K562 (cell line): ENCODE measurements around the gene FAM131C. TPM values are rescaled to one million over a fixed set of nuclear protein-coding genes. Genes with fewer than 3 reads are reported as not detected.

ENCODE experiments used
- CREB1 ChIP-seq, 2 experiments: sonication (generic) in 1 of 2; formaldehyde crosslinking in 1 of 2; IDR thresholded peaks; 2 replicates each; pipeline versions ENCODE4 v1.6.1 to v1.8.0; 2012 to 2022; ENCODE audit warnings: inconsistent platforms in 1 of 2, mild to moderate bottlenecking in 1 of 2, missing genetic modification reagents in 1 of 2, moderate library complexity in 1 of 2
- ELF1 ChIP-seq: fragments of 200-800 bp; sonication (Bioruptor generic); IDR thresholded peaks from 2 replicates; pipeline ENCODE4 v1.6.1; 2016; ENCODE audit warnings: missing genetic modification characterization, missing compliant biosample characterization
- ESRRA ChIP-seq: fragments of 450-650 bp; IDR thresholded peaks from 2 replicates; pipeline ENCODE4 v1.6.1; 2014; ENCODE audit warnings: low read depth, mild to moderate bottlenecking, moderate library complexity, borderline replicate concordance
- FOXA1 ChIP-seq: fragments of 450-650 bp; IDR thresholded peaks from 2 replicates; pipeline ENCODE4 v1.6.1; 2016; ENCODE audit warnings: mild to moderate bottlenecking, borderline replicate concordance
- RBM34 ChIP-seq: fragments of 200-400 bp; formaldehyde crosslinking; IDR thresholded peaks from 2 replicates; pipeline ENCODE4 v1.6.1; 2018; ENCODE audit warnings: low read length, borderline replicate concordance; ENCODE audit not compliant: insufficient read depth
- RFX1 ChIP-seq: fragments of 450-650 bp; IDR thresholded peaks from 2 replicates; pipeline ENCODE4 v1.6.1; 2016; ENCODE audit warnings: mild to moderate bottlenecking, moderate library complexity
- STAG1 ChIP-seq: sonication (generic); formaldehyde crosslinking; IDR thresholded peaks from 2 replicates; pipeline ENCODE4 v1.5.0; 2020; ENCODE audit warnings: missing genetic modification reagents, borderline replicate concordance
- STAT5B ChIP-seq: fragments of 250-450 bp; sonication (Bioruptor Pico); IDR thresholded peaks from 2 replicates; pipeline ENCODE4 v1.8.0; 2021; ENCODE audit warnings: mild to moderate bottlenecking, inconsistent platforms
- TAF1 ChIP-seq: IDR thresholded peaks from 2 replicates; pipeline ENCODE4 v1.6.1; 2011; ENCODE audit warnings: mild to moderate bottlenecking, low read length, moderate library complexity; ENCODE audit not compliant: insufficient read depth, control insufficient read depth, severe bottlenecking; ENCODE audit errors: extremely low read depth
- ZNF165 ChIP-seq: fragments of 250-450 bp; sonication (Bioruptor Pico); IDR thresholded peaks from 2 replicates; pipeline ENCODE4 v1.4.0; 2020; ENCODE audit warnings: borderline replicate concordance
- ZNF589 ChIP-seq: fragments of 200-800 bp; sonication (Bioruptor generic); IDR thresholded peaks from 2 replicates; pipeline ENCODE4 v1.6.1; 2016; ENCODE audit warnings: low read depth, missing genetic modification characterization, missing compliant biosample characterization
- polyA plus RNA-seq, 8 experiments: library from polyadenylated mRNA; depleted of rRNA in 4 of 8; stranded (reverse) in 5 of 8; unstranded in 3 of 8; fragments of >200 nt; fragmentation: Nextera tagmentation in 2 of 8; fragmentation: Illumina TruSeq in 1 of 8; extraction: Ambion mirVana in 2 of 8; extraction: Trizol in 1 of 8; gene quantifications; 2 replicates each; pipeline versions ENCODE4 v1.2.1 to v1.2.3, GENCODE V29; 2011 to 2014; ENCODE audit warnings: inconsistent platforms in 1 of 8, missing spikeins in 1 of 8
- total RNA-seq, 7 experiments: library from RNA; depleted of rRNA in 6 of 7; stranded (reverse); fragments of >200 nt in 6 of 7; fragmentation: Illumina TruSeq in 2 of 7; extraction: Trizol in 2 of 7; gene quantifications; 2 replicates each; pipeline versions ENCODE4 v1.2.1 to v1.2.3, GENCODE V29; 2011 to 2021; ENCODE audit warnings: low replicate concordance in 1 of 7
- TF ChIP-seq, protein P1 (sequence below): sonication (generic); formaldehyde crosslinking; IDR thresholded peaks from 2 replicates; pipeline ENCODE4 v1.8.1; 2023; ENCODE audit warnings: missing genetic modification reagents, mild to moderate bottlenecking, borderline replicate concordance
- TF ChIP-seq, protein P2 (sequence below): sonication (generic); formaldehyde crosslinking; IDR thresholded peaks from 2 replicates; pipeline ENCODE4 v1.9.0; 2022; ENCODE audit warnings: mild to moderate bottlenecking, missing genetic modification reagents
- TF ChIP-seq, protein P3 (sequence below), 2 experiments: fragments of 450-650 bp in 1 of 2; sonication (generic) in 1 of 2; formaldehyde crosslinking in 1 of 2; IDR thresholded peaks in 1 of 2; conservative IDR thresholded peaks in 1 of 2; 2 replicates each; pipeline versions ENCODE4 v1.6.1 to v1.8.1; 2016 to 2023; ENCODE audit warnings: mild to moderate bottlenecking in 2 of 2, moderate library complexity in 2 of 2, inconsistent platforms in 1 of 2, missing genetic modification reagents in 1 of 2
- TF ChIP-seq, protein P4 (sequence below): fragments of 450-650 bp; IDR thresholded peaks from 2 replicates; pipeline ENCODE4 v1.6.1; 2017; ENCODE audit warnings: mild to moderate bottlenecking, moderate library complexity
- TF ChIP-seq, protein P5 (sequence below): fragments of 450-650 bp; conservative IDR thresholded peaks from 2 replicates; pipeline ENCODE4 v1.6.1; 2016; ENCODE audit warnings: missing genetic modification characterization, low read depth, mild to moderate bottlenecking, missing compliant biosample characterization, moderate library complexity

FAM131C gene
- total and polyA plus RNA-seq, 9 of the 15 experiments (the other 6 are each of a cell fraction or from before 2014, with no cell fraction given): 0.10 to 0.29 (median 0.16) TPM; not detected in 6

DNA sequence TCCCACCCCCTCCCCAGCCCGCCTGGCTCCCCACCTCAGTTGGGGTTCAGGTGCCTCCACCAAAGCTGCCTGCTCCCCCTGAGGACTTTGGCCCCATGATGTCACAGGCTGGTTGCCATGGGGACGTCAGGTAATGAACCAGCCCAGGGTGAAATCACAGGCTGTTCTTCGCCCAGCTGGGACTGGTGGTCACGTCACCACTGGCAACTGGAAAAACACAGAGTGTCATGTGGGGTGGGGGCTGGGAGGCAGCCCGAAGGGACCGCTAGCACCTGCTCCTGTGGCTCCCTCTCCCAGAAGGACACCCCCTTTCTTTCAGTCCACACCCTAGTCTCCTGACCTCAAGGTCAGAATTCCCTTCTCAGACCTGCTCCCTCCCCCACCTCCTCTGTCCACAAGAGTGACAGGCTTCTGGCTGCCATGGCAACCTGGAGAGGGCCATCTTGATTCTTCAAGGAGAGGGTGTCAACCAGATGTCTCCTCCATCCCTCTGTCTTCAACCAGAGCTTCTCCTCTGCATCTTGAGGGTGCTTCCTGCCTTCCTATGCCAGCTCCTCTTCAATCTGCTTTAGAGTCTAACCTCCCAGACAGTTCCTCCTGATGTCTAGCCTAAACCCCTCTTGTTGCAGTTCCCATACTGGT is 6.2 kb downstream of the FAM131C start (continued):
- TF ChIP-seq, protein P1, sequence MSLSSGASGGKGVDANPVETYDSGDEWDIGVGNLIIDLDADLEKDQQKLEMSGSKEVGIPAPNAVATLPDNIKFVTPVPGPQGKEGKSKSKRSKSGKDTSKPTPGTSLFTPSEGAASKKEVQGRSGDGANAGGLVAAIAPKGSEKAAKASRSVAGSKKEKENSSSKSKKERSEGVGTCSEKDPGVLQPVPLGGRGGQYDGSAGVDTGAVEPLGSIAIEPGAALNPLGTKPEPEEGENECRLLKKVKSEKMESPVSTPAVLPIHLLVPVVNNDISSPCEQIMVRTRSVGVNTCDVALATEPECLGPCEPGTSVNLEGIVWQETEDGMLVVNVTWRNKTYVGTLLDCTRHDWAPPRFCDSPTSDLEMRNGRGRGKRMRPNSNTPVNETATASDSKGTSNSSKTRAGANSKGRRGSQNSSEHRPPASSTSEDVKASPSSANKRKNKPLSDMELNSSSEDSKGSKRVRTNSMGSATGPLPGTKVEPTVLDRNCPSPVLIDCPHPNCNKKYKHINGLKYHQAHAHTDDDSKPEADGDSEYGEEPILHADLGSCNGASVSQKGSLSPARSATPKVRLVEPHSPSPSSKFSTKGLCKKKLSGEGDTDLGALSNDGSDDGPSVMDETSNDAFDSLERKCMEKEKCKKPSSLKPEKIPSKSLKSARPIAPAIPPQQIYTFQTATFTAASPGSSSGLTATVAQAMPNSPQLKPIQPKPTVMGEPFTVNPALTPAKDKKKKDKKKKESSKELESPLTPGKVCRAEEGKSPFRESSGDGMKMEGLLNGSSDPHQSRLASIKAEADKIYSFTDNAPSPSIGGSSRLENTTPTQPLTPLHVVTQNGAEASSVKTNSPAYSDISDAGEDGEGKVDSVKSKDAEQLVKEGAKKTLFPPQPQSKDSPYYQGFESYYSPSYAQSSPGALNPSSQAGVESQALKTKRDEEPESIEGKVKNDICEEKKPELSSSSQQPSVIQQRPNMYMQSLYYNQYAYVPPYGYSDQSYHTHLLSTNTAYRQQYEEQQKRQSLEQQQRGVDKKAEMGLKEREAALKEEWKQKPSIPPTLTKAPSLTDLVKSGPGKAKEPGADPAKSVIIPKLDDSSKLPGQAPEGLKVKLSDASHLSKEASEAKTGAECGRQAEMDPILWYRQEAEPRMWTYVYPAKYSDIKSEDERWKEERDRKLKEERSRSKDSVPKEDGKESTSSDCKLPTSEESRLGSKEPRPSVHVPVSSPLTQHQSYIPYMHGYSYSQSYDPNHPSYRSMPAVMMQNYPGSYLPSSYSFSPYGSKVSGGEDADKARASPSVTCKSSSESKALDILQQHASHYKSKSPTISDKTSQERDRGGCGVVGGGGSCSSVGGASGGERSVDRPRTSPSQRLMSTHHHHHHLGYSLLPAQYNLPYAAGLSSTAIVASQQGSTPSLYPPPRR (CRISPR knock-in tag): no peak
- no peak for TF ChIP-seq TAF1
- no peak for TF ChIP-seq ZNF165
- no peak for TF ChIP-seq FOXA1
- TF ChIP-seq ESRRA: peak; percentile 74
- peak; percentile 92 for TF ChIP-seq RFX1
- TF ChIP-seq STAT5B (CRISPR knock-in tag): no peak
- TF ChIP-seq, protein P2, sequence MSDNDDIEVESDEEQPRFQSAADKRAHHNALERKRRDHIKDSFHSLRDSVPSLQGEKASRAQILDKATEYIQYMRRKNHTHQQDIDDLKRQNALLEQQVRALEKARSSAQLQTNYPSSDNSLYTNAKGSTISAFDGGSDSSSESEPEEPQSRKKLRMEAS (CRISPR knock-in tag): peak; percentile 47; the same call in 1 of the 2 replicates
- TF ChIP-seq, protein P3, sequence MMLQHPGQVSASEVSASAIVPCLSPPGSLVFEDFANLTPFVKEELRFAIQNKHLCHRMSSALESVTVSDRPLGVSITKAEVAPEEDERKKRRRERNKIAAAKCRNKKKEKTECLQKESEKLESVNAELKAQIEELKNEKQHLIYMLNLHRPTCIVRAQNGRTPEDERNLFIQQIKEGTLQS (IDR thresholded peaks at IDR 0.05): peak; percentile 46
- TF ChIP-seq, protein P3 (CRISPR knock-in tag; conservative IDR thresholded peaks at IDR 0.05): no peak
- TF ChIP-seq STAG1: no peak
- TF ChIP-seq ZNF589 (CRISPR knock-in tag): no peak
- no peak for TF ChIP-seq RBM34
- peak; percentile 25; the same call in 1 of the 2 replicates for TF ChIP-seq CREB1 (IDR thresholded peaks at IDR 0.05)
- TF ChIP-seq CREB1 (CRISPR knock-in tag; IDR thresholded peaks at IDR 0.05): no peak
- TF ChIP-seq, protein P4, sequence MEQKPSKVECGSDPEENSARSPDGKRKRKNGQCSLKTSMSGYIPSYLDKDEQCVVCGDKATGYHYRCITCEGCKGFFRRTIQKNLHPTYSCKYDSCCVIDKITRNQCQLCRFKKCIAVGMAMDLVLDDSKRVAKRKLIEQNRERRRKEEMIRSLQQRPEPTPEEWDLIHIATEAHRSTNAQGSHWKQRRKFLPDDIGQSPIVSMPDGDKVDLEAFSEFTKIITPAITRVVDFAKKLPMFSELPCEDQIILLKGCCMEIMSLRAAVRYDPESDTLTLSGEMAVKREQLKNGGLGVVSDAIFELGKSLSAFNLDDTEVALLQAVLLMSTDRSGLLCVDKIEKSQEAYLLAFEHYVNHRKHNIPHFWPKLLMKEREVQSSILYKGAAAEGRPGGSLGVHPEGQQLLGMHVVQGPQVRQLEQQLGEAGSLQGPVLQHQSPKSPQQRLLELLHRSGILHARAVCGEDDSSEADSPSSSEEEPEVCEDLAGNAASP: no peak
- TF ChIP-seq, protein P5, sequence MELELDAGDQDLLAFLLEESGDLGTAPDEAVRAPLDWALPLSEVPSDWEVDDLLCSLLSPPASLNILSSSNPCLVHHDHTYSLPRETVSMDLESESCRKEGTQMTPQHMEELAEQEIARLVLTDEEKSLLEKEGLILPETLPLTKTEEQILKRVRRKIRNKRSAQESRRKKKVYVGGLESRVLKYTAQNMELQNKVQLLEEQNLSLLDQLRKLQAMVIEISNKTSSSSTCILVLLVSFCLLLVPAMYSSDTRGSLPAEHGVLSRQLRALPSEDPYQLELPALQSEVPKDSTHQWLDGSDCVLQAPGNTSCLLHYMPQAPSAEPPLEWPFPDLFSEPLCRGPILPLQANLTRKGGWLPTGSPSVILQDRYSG: no peak
- no peak for TF ChIP-seq ELF1 (tag)
